Ovary (tissue), 3 donors: Measurements from ENCODE around the gene TSACC.

ENCODE experiments used
- CTCF ChIP-seq, 3 donors: fragments of 450-650 bp in 2 of 3; fragments of 200-600 bp in 1 of 3; IDR thresholded peaks; one replicate each; pipeline versions ENCODE4 v1.5.1 to v1.8.0; 2016 to 2022; ENCODE audit warnings: antibody characterized with exemption in 3 of 3, mild to moderate bottlenecking in 1 of 3
- POLR2A ChIP-seq: fragments of 450-650 bp; IDR thresholded peaks from one replicate; pipeline ENCODE4 v1.6.1; 2017; ENCODE audit warnings: antibody characterized with exemption, mild to moderate bottlenecking, moderate library complexity
- donor health status: DM: no; HTN: no; CAD: no.

- TF ChIP-seq CTCF (IDR thresholded peaks at IDR 0.05) (no peak), POLR2A (no peak)
These were observed 27.4 kb downstream of the TSACC start for GRCh38 chr1:156365754-156366153.
